ENCODE data around the gene ITGAE.

DNA sequence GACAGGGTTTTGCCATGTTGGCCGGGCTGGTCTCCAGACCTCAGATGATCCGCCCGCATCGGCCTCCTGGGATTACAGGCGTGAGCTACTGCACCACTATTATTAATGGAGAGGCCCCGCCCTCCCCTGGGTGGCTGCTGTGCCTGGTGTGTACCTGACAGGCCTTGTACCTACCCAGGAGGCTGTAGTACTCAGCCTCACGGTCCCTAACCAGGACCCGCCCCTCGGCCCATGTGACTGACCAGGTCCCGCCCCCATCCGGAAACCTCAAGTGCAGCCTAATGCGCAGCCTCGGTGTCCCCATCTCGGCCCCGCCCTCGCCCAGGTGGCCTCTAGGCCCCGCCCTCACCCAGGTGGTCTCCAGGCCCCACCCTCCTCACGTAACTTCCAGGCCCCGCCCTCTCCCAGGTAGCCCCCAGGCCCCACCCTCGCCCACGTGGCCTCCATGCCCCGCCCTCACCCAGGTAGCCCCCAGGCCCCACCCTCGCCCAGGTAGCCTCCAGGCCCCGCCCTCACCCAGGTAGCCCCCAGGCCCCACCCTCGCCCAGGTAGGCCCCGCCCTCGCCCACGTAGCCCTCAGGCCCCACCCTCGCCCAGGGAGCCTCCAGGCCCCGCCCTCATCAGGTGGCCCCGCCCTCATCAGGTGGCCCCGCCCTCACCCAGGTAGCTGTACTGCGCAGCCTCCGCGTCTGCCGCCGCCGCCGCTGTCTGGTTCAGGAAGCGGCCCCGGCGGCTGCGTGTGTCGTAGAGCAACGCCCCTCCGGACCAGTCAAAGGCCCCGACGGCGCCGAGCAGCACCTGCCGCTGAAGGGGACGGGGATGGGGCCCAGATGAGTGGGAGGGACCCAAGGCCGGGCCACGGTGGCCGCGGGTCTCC, 46.3 kb downstream of the ITGAE start:
- TF ChIP-seq REST (IDR thresholded peaks at IDR 0.05; ENCODE audit: insufficient read depth in 1 of 2, low read depth in 2 of 2, low read length in 1 of 2) (no peak), CTCF (IDR thresholded peaks at IDR 0.05) (no peak)

All from Panc1 (cell line).